Measurements from ENCODE around the gene KCNK4.
A peak's percentile ranks its signal among the peaks of the same experiment; 100 is the strongest.

KCNK4 gene

GRCh38 chr11:64268893-64269539, 22.1 kb upstream of the KCNK4 start:
- peak; percentile 56 for DNase-seq (ENCODE audit: low spot score)

GRCh38 chr11:64269540-64270220, 21.4 kb upstream of the KCNK4 start:
- DNase-seq (ENCODE audit: low spot score), result peak; percentile 99

- DNase-seq (ENCODE audit: low spot score), result no peak
Observed at GRCh38 chr11:64275031-64275800, 15.9 kb upstream of the KCNK4 start.

GRCh38 chr11:64275841-64276240, 15.3 kb upstream of the KCNK4 start:
- DNase-seq (ENCODE audit: low spot score), result no peak

- DNase-seq (ENCODE audit: low spot score), result peak; percentile 80
Observed at GRCh38 chr11:64276653-64277431, 14.3 kb upstream of the KCNK4 start.

GRCh38 chr11:64278576-64279190, 12.4 kb upstream of the KCNK4 start:
- DNase-seq (ENCODE audit: low spot score), result no peak

GRCh38 chr11:64281957-64282770, 8.9 kb upstream of the KCNK4 start:
- DNase-seq (ENCODE audit: low spot score), result no peak

GRCh38 chr11:64283092-64283491, 8.0 kb upstream of the KCNK4 start:
- no peak for DNase-seq (ENCODE audit: low spot score)

GRCh38 chr11:64284048-64284961, 6.8 kb upstream of the KCNK4 start, which contains the start of gene BAD:
Gene BAD, minus strand, starts transcription at chr11:64284665. Its CDS starts 297 bp downstream, at chr11:64284368.
- peak; percentile 95 for DNase-seq (ENCODE audit: low spot score)

GRCh38 chr11:64284962-64285884, 5.9 kb upstream of the KCNK4 start, which contains the start of gene GPR137:
Gene GPR137, plus strand, starts transcription at chr11:64285848. Its CDS starts 677 bp downstream, at chr11:64286525.
- DNase-seq (ENCODE audit: low spot score), result peak; percentile 92

GRCh38 chr11:64285885-64286800, 5.0 kb upstream of the KCNK4 start:
- peak; percentile 77 for DNase-seq (ENCODE audit: low spot score)

GRCh38 chr11:64286801-64287159, 4.3 kb upstream of the KCNK4 start:
- no peak for DNase-seq (ENCODE audit: low spot score)

- no peak for DNase-seq (ENCODE audit: low spot score)
Observed at GRCh38 chr11:64287676-64288352, 3.3 kb upstream of the KCNK4 start.

- no peak for DNase-seq (ENCODE audit: low spot score)
Observed at GRCh38 chr11:64288353-64288750, 2.8 kb upstream of the KCNK4 start.

- no peak for DNase-seq (ENCODE audit: low spot score)
Observed at GRCh38 chr11:64289002-64289564, 2.0 kb upstream of the KCNK4 start.

All from hematopoietic multipotent progenitor cell treated with erythropoietin and hydrocortisone succinate and interleukin-3 and kit ligand, for 17 days (in vitro differentiated cells).